Neural progenitor cell (in vitro differentiated cells): ENCODE results near the gene MTHFSD. TPM values are rescaled to one million over a fixed set of nuclear protein-coding genes. Genes with fewer than 3 reads are reported as not detected.

ENCODE experiments used
- DNase-seq: peaks from one replicate; pipeline ENCODE4 v3.0.0-alpha.2; 2016; ENCODE audit warnings: low spot score
- H2AFZ ChIP-seq: fragments of 200-600 bp; sonication (generic); replicated peaks from 2 replicates; pipeline ENCODE4 v1.6.1; 2016; ENCODE audit warnings: antibody characterized with exemption
- H3F3A ChIP-seq: fragments of 200-600 bp; sonication (generic); 2 replicates; pipeline ENCODE4 v1.6.1; 2016; ENCODE audit warnings: antibody characterized with exemption, low read depth
- H3K27ac ChIP-seq: fragments of 200-600 bp; sonication (generic); 2 replicates; pipeline ENCODE4 v1.5.1; 2016; ENCODE audit warnings: mild to moderate bottlenecking
- H3K27me3 ChIP-seq: fragments of 200-600 bp; sonication (generic); 2 replicates; pipeline ENCODE4 v1.6.1; 2016; ENCODE audit warnings: mild to moderate bottlenecking, moderate library complexity
- H3K36me3 ChIP-seq: fragments of 200-600 bp; sonication (generic); 2 replicates; pipeline ENCODE4 v1.5.1; 2016
- H3K4me1 ChIP-seq: fragments of 200-600 bp; sonication (generic); 2 replicates; pipeline ENCODE4 v1.6.1; 2016; ENCODE audit warnings: mixed run types
- H3K4me2 ChIP-seq: fragments of 200-600 bp; sonication (generic); 2 replicates; pipeline ENCODE4 v1.6.1; 2016
- H3K4me3 ChIP-seq: fragments of 200-600 bp; sonication (generic); 2 replicates; pipeline ENCODE4 v1.5.1; 2016
- H3K79me2 ChIP-seq: fragments of 200-600 bp; sonication (generic); 2 replicates; pipeline ENCODE4 v1.6.1; 2016; ENCODE audit warnings: low read depth
- H3K9ac ChIP-seq: fragments of 200-600 bp; sonication (generic); 2 replicates; pipeline ENCODE4 v1.6.1; 2016
- H3K9me3 ChIP-seq: fragments of 200-600 bp; sonication (generic); 2 replicates; pipeline ENCODE4 v1.5.1; 2016; ENCODE audit warnings: low read depth
- H4K20me1 ChIP-seq: fragments of 200-600 bp; sonication (generic); 2 replicates; pipeline ENCODE4 v1.6.1; 2016; ENCODE audit warnings: low read depth
- H3K27ac Mint-ChIP-seq: 3 replicates; pipeline ENCODE4 v1.8.0; 2021; ENCODE audit warnings: mixed read lengths
- H3K27me3 Mint-ChIP-seq: 2 replicates; pipeline ENCODE4 v1.8.0; 2022; ENCODE audit warnings: low read depth, mild to moderate bottlenecking, inconsistent platforms, moderate library complexity, mixed read lengths; ENCODE audit not compliant: insufficient read depth
- H3K36me3 Mint-ChIP-seq: 3 replicates; pipeline ENCODE4 v1.8.0; 2021; ENCODE audit warnings: mixed read lengths
- H3K4me1 Mint-ChIP-seq: 3 replicates; pipeline ENCODE4 v1.8.0; 2021; ENCODE audit warnings: mixed read lengths
- H3K4me3 Mint-ChIP-seq: 3 replicates; pipeline ENCODE4 v1.8.0; 2021; ENCODE audit warnings: mild to moderate bottlenecking, moderate library complexity, mixed read lengths
- H3K9me3 Mint-ChIP-seq: 3 replicates; pipeline ENCODE4 v1.8.0; 2020; ENCODE audit warnings: mixed read lengths
- EZH2 ChIP-seq: fragments of 200-600 bp; sonication (generic); IDR thresholded peaks from 2 replicates; pipeline ENCODE4 v1.6.1; 2017; ENCODE audit warnings: antibody characterized with exemption, mild to moderate bottlenecking, moderate library complexity
- EZH2phosphoT487 ChIP-seq: fragments of 200-600 bp; sonication (generic); IDR thresholded peaks from 2 replicates; pipeline ENCODE4 v1.6.1; 2017; ENCODE audit warnings: antibody characterized with exemption
- total RNA-seq: library from RNA; depleted of rRNA; stranded (reverse); fragments of >200 nt; gene quantifications from 2 replicates; pipeline ENCODE4 v1.2.3, GENCODE V29; 2015; ENCODE audit warnings: low replicate concordance
- TF ChIP-seq, protein P1 (sequence below): fragments of 200-600 bp; sonication (generic); IDR thresholded peaks from 2 replicates; pipeline ENCODE4 v1.5.1; 2017; ENCODE audit warnings: antibody characterized with exemption, mild to moderate bottlenecking

The MTHFSD gene
- total RNA-seq, 1 donor from 2014 or later, result 17.4 TPM

DNA sequence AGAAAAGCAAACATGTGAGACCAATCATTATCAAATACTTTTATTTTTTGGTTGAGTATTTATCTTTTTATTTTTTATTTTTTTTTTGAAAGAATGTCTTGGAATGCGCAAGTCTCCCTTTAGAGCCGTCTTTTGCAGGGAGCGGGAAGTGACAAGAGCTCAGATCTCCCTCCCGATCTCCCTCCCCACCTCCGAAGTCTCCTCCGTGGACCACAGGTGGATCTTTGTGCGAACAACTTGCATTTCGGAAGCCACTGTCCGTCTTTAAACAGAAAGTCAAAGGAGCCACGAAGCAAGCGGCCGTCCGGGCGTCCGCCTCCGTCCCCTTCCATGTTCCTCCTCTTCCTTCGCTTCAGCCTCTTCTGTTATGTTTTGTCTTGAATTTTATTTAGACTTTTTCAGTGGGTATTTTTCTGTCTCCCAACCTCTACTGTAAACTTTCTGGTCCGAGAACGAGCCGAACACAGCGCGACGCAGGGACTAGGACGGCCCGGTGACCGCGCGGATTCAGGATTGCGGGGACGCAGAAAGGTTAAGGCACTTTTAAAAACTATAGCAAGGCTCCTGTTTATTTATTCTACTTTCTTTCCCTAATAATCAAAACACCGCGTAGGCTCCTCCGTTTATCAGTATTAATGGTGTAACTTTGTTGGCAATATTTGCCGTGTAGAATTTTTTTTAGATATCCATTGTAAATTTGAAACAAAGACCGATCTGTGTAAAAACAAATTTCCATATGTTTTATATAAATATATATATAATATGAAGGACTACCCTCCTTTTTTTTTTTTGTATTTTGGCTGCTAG lies 41.4 kb downstream of the MTHFSD start:
- H3K27ac ChIP-seq, result no peak overlapping the region
- peaks cover 27% of the 10 kb centered on the region for H3F3A ChIP-seq
- H3K9me3 ChIP-seq, result no peaks in the 10 kb centered on the region
- H3K27me3 ChIP-seq, result peaks cover 100% of the 10 kb centered on the region
- Mint-ChIP-seq H3K4me1 (peaks cover 10% of the 10 kb centered on the region), H3K36me3 (no peaks in the 10 kb centered on the region), H3K9me3 (no peaks in the 10 kb centered on the region), H3K27me3 (peaks cover 72% of the 10 kb centered on the region), H3K4me3 (peak overlapping the region; percentile 63), H3K27ac (no peak overlapping the region)
- TF ChIP-seq, protein P1, sequence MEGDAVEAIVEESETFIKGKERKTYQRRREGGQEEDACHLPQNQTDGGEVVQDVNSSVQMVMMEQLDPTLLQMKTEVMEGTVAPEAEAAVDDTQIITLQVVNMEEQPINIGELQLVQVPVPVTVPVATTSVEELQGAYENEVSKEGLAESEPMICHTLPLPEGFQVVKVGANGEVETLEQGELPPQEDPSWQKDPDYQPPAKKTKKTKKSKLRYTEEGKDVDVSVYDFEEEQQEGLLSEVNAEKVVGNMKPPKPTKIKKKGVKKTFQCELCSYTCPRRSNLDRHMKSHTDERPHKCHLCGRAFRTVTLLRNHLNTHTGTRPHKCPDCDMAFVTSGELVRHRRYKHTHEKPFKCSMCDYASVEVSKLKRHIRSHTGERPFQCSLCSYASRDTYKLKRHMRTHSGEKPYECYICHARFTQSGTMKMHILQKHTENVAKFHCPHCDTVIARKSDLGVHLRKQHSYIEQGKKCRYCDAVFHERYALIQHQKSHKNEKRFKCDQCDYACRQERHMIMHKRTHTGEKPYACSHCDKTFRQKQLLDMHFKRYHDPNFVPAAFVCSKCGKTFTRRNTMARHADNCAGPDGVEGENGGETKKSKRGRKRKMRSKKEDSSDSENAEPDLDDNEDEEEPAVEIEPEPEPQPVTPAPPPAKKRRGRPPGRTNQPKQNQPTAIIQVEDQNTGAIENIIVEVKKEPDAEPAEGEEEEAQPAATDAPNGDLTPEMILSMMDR, result no peak
- TF ChIP-seq EZH2 (peak; percentile 95), EZH2phosphoT487 (peak; percentile 96)
- H2AFZ ChIP-seq, result no peak overlapping the region
- H3K4me2 ChIP-seq, result no peak overlapping the region
- H4K20me1 ChIP-seq, result peaks cover 88% of the 10 kb centered on the region
- H3K36me3 ChIP-seq, result no peaks in the 10 kb centered on the region
- H3K9ac ChIP-seq, result no peak overlapping the region
- H3K4me3 ChIP-seq, result no peak overlapping the region
- H3K79me2 ChIP-seq, result no peaks in the 10 kb centered on the region
- DNase-seq, result no peak
- H3K4me1 ChIP-seq, result peaks cover 22% of the 10 kb centered on the region

DNA sequence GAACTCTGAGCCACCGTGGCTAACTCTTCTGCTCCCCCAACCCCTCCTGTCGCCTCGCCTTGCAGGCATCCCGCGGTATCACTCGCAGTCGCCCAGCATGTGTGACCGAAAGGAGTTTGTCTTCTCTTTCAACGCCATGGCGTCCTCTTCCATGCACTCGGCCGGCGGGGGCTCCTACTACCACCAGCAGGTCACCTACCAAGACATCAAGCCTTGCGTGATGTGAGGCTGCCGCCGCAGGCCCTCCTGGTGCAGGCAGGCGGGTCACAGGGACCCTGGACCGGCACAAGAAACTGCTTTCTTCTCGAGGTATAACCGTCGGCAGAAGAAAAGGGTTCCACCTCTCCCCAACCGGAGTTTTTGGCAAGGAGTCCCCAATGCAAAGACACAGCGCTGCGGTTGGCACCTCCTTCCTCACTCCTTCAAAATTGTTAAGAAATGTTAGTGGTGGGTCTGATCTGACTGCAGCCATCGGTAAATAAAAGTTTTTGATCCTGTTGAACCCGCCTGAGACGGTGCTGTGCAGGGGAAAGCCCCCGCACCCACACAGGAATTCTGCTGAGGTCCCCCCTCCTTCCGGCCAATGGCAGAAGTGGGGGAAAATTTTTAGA lies 42.1 kb downstream of the MTHFSD start:
- Histone ChIP-seq H3K9ac (no peak overlapping the region), H3K79me2 (no peaks in the 10 kb centered on the region), H3F3A (peaks cover 27% of the 10 kb centered on the region), H3K4me3 (no peak overlapping the region), H3K27ac (no peak overlapping the region), H2AFZ (no peak overlapping the region), H4K20me1 (peaks cover 95% of the 10 kb centered on the region), H3K4me1 (peaks cover 22% of the 10 kb centered on the region), H3K36me3 (no peaks in the 10 kb centered on the region), H3K27me3 (peaks cover 100% of the 10 kb centered on the region), H3K9me3 (no peaks in the 10 kb centered on the region), H3K4me2 (no peak overlapping the region)
- TF ChIP-seq, protein P1, result no peak
- TF ChIP-seq EZH2, result peak; percentile 97
- TF ChIP-seq EZH2phosphoT487, result peak; percentile 92
- Mint-ChIP-seq H3K4me3 (peak overlapping the region; percentile 63), H3K27me3 (peaks cover 66% of the 10 kb centered on the region), H3K4me1 (peaks cover 11% of the 10 kb centered on the region), H3K36me3 (no peaks in the 10 kb centered on the region), H3K27ac (no peak overlapping the region), H3K9me3 (no peaks in the 10 kb centered on the region)
- no peak for DNase-seq

DNA sequence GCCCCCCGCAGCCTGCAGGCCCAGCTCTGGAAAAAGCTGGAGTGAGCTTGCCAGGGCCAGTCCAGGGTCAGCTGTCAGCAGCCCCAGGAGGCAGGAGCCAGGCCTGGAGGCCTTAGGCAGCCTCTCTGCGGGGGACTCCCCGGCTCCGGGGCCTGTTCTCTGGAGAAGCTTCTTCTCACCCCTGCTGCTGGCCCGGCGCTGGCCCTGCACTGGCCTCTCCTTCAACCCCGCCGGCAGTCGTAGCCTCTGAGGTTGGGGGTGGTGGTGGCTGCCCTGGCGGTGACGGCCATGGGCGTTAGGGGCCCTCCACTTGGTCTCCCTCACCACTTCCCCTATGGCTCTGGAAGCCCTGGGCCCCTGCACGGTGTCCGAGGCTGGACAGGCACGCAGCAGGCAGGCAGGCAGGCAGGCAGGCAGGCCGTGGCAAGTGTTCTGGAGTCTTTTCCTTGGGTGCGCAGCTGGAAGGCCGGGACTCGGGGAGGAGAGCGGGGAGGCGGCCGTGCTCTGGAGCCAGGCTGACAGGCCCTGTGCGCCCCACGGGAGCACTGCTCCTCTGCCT lies 42.7 kb downstream of the MTHFSD start:
- peaks cover 16% of the 10 kb centered on the region for H3K4me1 Mint-ChIP-seq
- Histone ChIP-seq H3K27ac (no peak overlapping the region), H4K20me1 (peaks cover 99% of the 10 kb centered on the region), H3K79me2 (no peaks in the 10 kb centered on the region), H2AFZ (no peak overlapping the region), H3K9me3 (no peaks in the 10 kb centered on the region), H3K4me2 (no peak overlapping the region), H3K4me3 (no peak overlapping the region), H3K36me3 (no peaks in the 10 kb centered on the region), H3K4me1 (peaks cover 22% of the 10 kb centered on the region), H3K9ac (no peak overlapping the region), H3F3A (peaks cover 27% of the 10 kb centered on the region), H3K27me3 (peaks cover 100% of the 10 kb centered on the region)
- TF ChIP-seq EZH2, result peak; percentile 61
- TF ChIP-seq EZH2phosphoT487, result peak; percentile 9
- TF ChIP-seq, protein P1, result no peak
- peak; percentile 62 for DNase-seq
- no peaks in the 10 kb centered on the region for H3K36me3 Mint-ChIP-seq
- no peak overlapping the region for H3K27ac Mint-ChIP-seq
- H3K9me3 Mint-ChIP-seq, result no peaks in the 10 kb centered on the region
- peaks cover 67% of the 10 kb centered on the region for H3K27me3 Mint-ChIP-seq
- peak overlapping the region; percentile 38 for H3K4me3 Mint-ChIP-seq
